ENCODE data around the gene ASAP2.

DNA sequence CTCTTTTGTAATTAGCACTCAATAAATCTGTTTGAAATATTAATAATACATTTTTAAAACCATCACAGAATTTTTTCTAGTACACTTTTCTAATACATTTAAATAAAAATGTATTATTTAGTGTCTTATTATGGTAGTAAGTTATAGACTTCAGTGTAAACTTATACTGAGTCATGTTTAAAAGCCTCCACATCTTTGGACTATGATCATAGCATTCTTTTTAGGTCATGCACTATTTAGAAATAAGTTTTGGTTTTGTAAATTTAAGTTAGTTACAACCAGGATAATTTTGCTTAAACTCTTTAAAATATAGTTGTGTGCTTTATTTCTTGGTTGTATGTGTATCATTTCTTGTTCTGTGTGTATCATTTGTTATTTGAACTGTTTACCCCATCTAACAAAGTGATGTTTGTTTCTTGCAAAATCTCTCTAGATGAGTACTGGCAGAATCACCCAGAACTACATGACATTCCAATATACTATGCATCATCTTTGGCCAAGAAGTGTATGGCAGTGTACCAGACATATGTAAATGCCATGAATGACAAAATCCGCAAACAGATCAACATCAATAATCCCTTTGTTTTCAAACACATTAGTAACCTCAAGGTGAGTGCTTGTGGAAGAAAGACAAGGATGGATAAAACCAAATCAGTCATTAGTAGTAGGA is 233.6 kb downstream of the ASAP2 start:
- TF ChIP-seq CTCF (IDR thresholded peaks at IDR 0.05; ENCODE audit: borderline replicate concordance, extremely low read depth, low read length, poor library complexity, severe bottlenecking) (no peak), EZH2 (IDR thresholded peaks at IDR 0.05; ENCODE audit: borderline replicate concordance, low read depth, low read length, severe bottlenecking) (no peak)
